Osteoblast (primary cell): ENCODE measurements around the gene CFAP126. TPM values are rescaled to one million over a fixed set of nuclear protein-coding genes. Genes with fewer than 3 reads are reported as not detected.

ENCODE experiments used
- DNase-seq: peaks from one replicate; pipeline ENCODE4 v3.0.0; 2011; ENCODE audit warnings: low spot score, mixed read lengths; ENCODE audit not compliant: insufficient read length; ENCODE audit errors: missing footprints
- H2AFZ ChIP-seq: 2 replicates; pipeline ENCODE4 v1.6.0; 2011; ENCODE audit warnings: mild to moderate bottlenecking, low read length
- H3K27ac ChIP-seq: 2 replicates; pipeline ENCODE4 v1.5.1; 2011; ENCODE audit warnings: mild to moderate bottlenecking, low read depth, low read length, moderate library complexity
- H3K27me3 ChIP-seq: 2 replicates; pipeline ENCODE4 v1.6.0; 2012; ENCODE audit warnings: mild to moderate bottlenecking, control low read depth, inconsistent platforms, low read length, moderate library complexity; ENCODE audit not compliant: insufficient read depth
- H3K36me3 ChIP-seq: 2 replicates; pipeline ENCODE4 v1.5.1; 2011; ENCODE audit warnings: mild to moderate bottlenecking, low read length, control low read depth, moderate library complexity; ENCODE audit not compliant: insufficient read depth
- H3K4me1 ChIP-seq: 2 replicates; pipeline ENCODE4 v1.5.1; 2011; ENCODE audit warnings: mild to moderate bottlenecking, low read length, control low read depth, moderate library complexity; ENCODE audit not compliant: insufficient read depth
- H3K4me2 ChIP-seq: 2 replicates; pipeline ENCODE4 v1.6.0; 2011; ENCODE audit warnings: mild to moderate bottlenecking, low read length; ENCODE audit not compliant: insufficient read depth
- H3K4me3 ChIP-seq: fragments of 200-600 bp; sonication (generic); 3 replicates; pipeline ENCODE4 v1.5.1; 2012; ENCODE audit warnings: mild to moderate bottlenecking, low read length, inconsistent platforms; ENCODE audit not compliant: insufficient read depth
- H3K79me2 ChIP-seq: 2 replicates; pipeline ENCODE4 v1.6.0; 2012; ENCODE audit warnings: mild to moderate bottlenecking, low read length, control low read depth, inconsistent platforms; ENCODE audit not compliant: insufficient read depth
- H3K9me3 ChIP-seq: 2 replicates; pipeline ENCODE4 v1.5.1; 2011; ENCODE audit warnings: low read depth, low read length, control low read depth
- H4K20me1 ChIP-seq: 2 replicates; pipeline ENCODE4 v1.6.0; 2012; ENCODE audit warnings: mild to moderate bottlenecking, low read length, control low read depth; ENCODE audit not compliant: insufficient read depth
- CTCF ChIP-seq: IDR thresholded peaks from 2 replicates; pipeline ENCODE4 v1.5.1; 2011; ENCODE audit warnings: mild to moderate bottlenecking, low read depth, low read length, moderate library complexity; ENCODE audit errors: extremely low read depth
- total RNA-seq: library from RNA; depleted of rRNA; stranded (reverse); fragments of >200 nt; gene quantifications from 2 replicates; pipeline ENCODE4 v1.2.3, GENCODE V29; 2012

CFAP126 gene
- total RNA-seq, 1 donor: not detected

- H4K20me1 ChIP-seq: no peaks in the 10 kb centered on the region
- peak overlapping the region; percentile 97 for H3K27ac ChIP-seq
- H3K36me3 ChIP-seq: no peaks in the 10 kb centered on the region
- no peak for TF ChIP-seq CTCF
- H3K4me2 ChIP-seq: no peak overlapping the region
- H3K9me3 ChIP-seq: no peaks in the 10 kb centered on the region
- no peak overlapping the region for H2AFZ ChIP-seq
- no peaks in the 10 kb centered on the region for H3K27me3 ChIP-seq
- no peak overlapping the region for H3K4me3 ChIP-seq
- H3K79me2 ChIP-seq: no peaks in the 10 kb centered on the region
- no peak for DNase-seq
- H3K4me1 ChIP-seq: peaks cover 5% of the 10 kb centered on the region
Observed at GRCh38 chr1:161388639-161389038, 21.0 kb upstream of the CFAP126 start.

- H3K27ac ChIP-seq: peak overlapping the region; percentile 93
- H3K27me3 ChIP-seq: no peaks in the 10 kb centered on the region
- H3K9me3 ChIP-seq: no peaks in the 10 kb centered on the region
- peak overlapping the region; percentile 81 for H2AFZ ChIP-seq
- no peaks in the 10 kb centered on the region for H3K36me3 ChIP-seq
- H3K4me2 ChIP-seq: peak overlapping the region; percentile 83
- TF ChIP-seq CTCF: peak; percentile 71
- DNase-seq: peak; percentile 76
- H4K20me1 ChIP-seq: no peaks in the 10 kb centered on the region
- H3K79me2 ChIP-seq: no peaks in the 10 kb centered on the region
- peaks cover 15% of the 10 kb centered on the region for H3K4me1 ChIP-seq
- peak overlapping the region; percentile 60 for H3K4me3 ChIP-seq
Observed at GRCh38 chr1:161382214-161383019, 14.7 kb upstream of the CFAP126 start.

- no peak for TF ChIP-seq CTCF
- H3K9me3 ChIP-seq: no peaks in the 10 kb centered on the region
- no peak for DNase-seq
- peaks cover 15% of the 10 kb centered on the region for H3K4me1 ChIP-seq
- H3K27ac ChIP-seq: peak overlapping the region; percentile 93
- H3K4me3 ChIP-seq: no peak overlapping the region
- no peaks in the 10 kb centered on the region for H4K20me1 ChIP-seq
- peak overlapping the region; percentile 48 for H2AFZ ChIP-seq
- no peaks in the 10 kb centered on the region for H3K79me2 ChIP-seq
- no peaks in the 10 kb centered on the region for H3K36me3 ChIP-seq
- no peaks in the 10 kb centered on the region for H3K27me3 ChIP-seq
- no peak overlapping the region for H3K4me2 ChIP-seq
Observed at GRCh38 chr1:161381707-161382106, 14.0 kb upstream of the CFAP126 start.

GRCh38 chr1:161379071-161379470 is 11.4 kb upstream of the CFAP126 start:
- TF ChIP-seq CTCF: no peak
- no peak for DNase-seq
- H2AFZ ChIP-seq: no peak overlapping the region

More at GRCh38 chr1:161379071-161379470, 11.4 kb upstream of the CFAP126 start:
- no peaks in the 10 kb centered on the region for H3K27me3 ChIP-seq
- H3K79me2 ChIP-seq: no peaks in the 10 kb centered on the region
- no peak overlapping the region for H3K4me2 ChIP-seq
- no peaks in the 10 kb centered on the region for H3K36me3 ChIP-seq
- peaks cover 15% of the 10 kb centered on the region for H3K4me1 ChIP-seq
- no peaks in the 10 kb centered on the region for H4K20me1 ChIP-seq
- H3K27ac ChIP-seq: no peak overlapping the region
- H3K9me3 ChIP-seq: no peaks in the 10 kb centered on the region
- H3K4me3 ChIP-seq: no peak overlapping the region
